Sigmoid colon (tissue), 7 donors: ENCODE measurements around the gene MARS1. TPM values are rescaled to one million over a fixed set of nuclear protein-coding genes. Genes with fewer than 3 reads are reported as not detected.

Experiments used
- DNase-seq: peaks from one replicate; pipeline ENCODE4 v3.0.0-alpha.2; 2019
- H3K27ac ChIP-seq, 4 donors: fragments of 200-600 bp; sonication (generic); one replicate each; pipeline ENCODE4 v1.5.1; 2016 to 2019; ENCODE audit warnings: mild to moderate bottlenecking in 1 of 4
- H3K27me3 ChIP-seq, 3 donors: fragments of 200-600 bp; sonication (generic); one replicate each; pipeline ENCODE4 v1.5.1; 2019; ENCODE audit warnings: mild to moderate bottlenecking in 1 of 3
- H3K36me3 ChIP-seq, 4 donors: fragments of 200-600 bp; sonication (generic); one replicate each; pipeline ENCODE4 v1.5.1; 2016 to 2019
- H3K4me1 ChIP-seq, 4 donors: fragments of 200-600 bp; sonication (generic); one replicate each; pipeline ENCODE4 v1.5.1; 2017 to 2019
- H3K4me3 ChIP-seq, 4 donors: fragments of 200-600 bp; sonication (generic); one replicate each; pipeline ENCODE4 v1.5.1; 2017 to 2019; ENCODE audit warnings: mild to moderate bottlenecking in 2 of 4, moderate library complexity in 1 of 4
- H3K9me3 ChIP-seq, 4 donors: fragments of 200-600 bp in 3 of 4; sonication (generic) in 3 of 4; one replicate each; pipeline versions ENCODE4 v1.5.1 to v1.6.1; 2013 to 2019
- EP300 ChIP-seq, 4 donors: sonication (generic); formaldehyde crosslinking; IDR thresholded peaks; one replicate each; pipeline ENCODE4 v1.6.1; 2017; ENCODE audit warnings: antibody characterized with exemption in 4 of 4
- POLR2A ChIP-seq, 2 donors: fragments of 450-650 bp; IDR thresholded peaks; one replicate each; pipeline ENCODE4 v1.6.1; 2016; ENCODE audit warnings: antibody characterized with exemption in 2 of 2, mild to moderate bottlenecking in 2 of 2, moderate library complexity in 2 of 2
- POLR2AphosphoS5 ChIP-seq, 4 donors: sonication (generic); formaldehyde crosslinking; IDR thresholded peaks; one replicate each; pipeline ENCODE4 v1.6.1; 2017; ENCODE audit warnings: antibody characterized with exemption in 4 of 4
- WGBS, 2 donors: extraction: QIAGEN DNeasy Blood & Tissue Kit; methylation state at CpG; one replicate each; pipeline ENCODE4 v1.1.7; 2013; 5-methylcytosine and 5-hydroxymethylcytosine counted together
- intact Hi-C: fragments of 100-400 bp; cut with DNase I; formaldehyde crosslinking; loops from one replicate; pipeline ENCODE4 v1.15.1; 2023
- polyA plus RNA-seq, 3 donors: library from polyadenylated mRNA; stranded (reverse); fragments of 200-250 nt; gene quantifications; one replicate each; pipeline ENCODE4 v1.2.3, GENCODE V29; 2013
- total RNA-seq, 4 donors: library from RNA; depleted of rRNA; stranded (reverse); fragments of >200 nt; gene quantifications; one replicate each; pipeline ENCODE4 v1.1.0, GENCODE V29; 2016
- TF ChIP-seq, protein P1 (sequence below), 4 experiments: fragments of 450-650 bp in 3 of 4; fragments of 200-600 bp in 1 of 4; IDR thresholded peaks; one replicate each; pipeline ENCODE4 v1.5.1; 2016 to 2019; ENCODE audit warnings: antibody characterized with exemption in 4 of 4, mild to moderate bottlenecking in 3 of 4, moderate library complexity in 2 of 4
- donor health status: healthy with polysubstance abuse.
- donor health status: Bipolar disorder and iron deficiency.
- donor health status: healthy.

MARS1 gene
- total and polyA plus RNA-seq, 7 donors, result 22.9 to 86.2 (median 51.5) TPM

- TF ChIP-seq EP300 (IDR thresholded peaks at IDR 0.05), result no peak
- TF ChIP-seq POLR2AphosphoS5 (IDR thresholded peaks at IDR 0.05), result no peak
- no peak for TF ChIP-seq POLR2A (IDR thresholded peaks at IDR 0.05)
- TF ChIP-seq, protein P1, sequence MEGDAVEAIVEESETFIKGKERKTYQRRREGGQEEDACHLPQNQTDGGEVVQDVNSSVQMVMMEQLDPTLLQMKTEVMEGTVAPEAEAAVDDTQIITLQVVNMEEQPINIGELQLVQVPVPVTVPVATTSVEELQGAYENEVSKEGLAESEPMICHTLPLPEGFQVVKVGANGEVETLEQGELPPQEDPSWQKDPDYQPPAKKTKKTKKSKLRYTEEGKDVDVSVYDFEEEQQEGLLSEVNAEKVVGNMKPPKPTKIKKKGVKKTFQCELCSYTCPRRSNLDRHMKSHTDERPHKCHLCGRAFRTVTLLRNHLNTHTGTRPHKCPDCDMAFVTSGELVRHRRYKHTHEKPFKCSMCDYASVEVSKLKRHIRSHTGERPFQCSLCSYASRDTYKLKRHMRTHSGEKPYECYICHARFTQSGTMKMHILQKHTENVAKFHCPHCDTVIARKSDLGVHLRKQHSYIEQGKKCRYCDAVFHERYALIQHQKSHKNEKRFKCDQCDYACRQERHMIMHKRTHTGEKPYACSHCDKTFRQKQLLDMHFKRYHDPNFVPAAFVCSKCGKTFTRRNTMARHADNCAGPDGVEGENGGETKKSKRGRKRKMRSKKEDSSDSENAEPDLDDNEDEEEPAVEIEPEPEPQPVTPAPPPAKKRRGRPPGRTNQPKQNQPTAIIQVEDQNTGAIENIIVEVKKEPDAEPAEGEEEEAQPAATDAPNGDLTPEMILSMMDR (IDR thresholded peaks at IDR 0.05), result no peak
Observed at GRCh38 chr12:57454566-57455373, 33.1 kb upstream of the MARS1 start, which contains the start of gene INHBE. Gene INHBE, plus strand, starts transcription at chr12:57455307. Its CDS starts 230 bp downstream, at chr12:57455537.

DNA sequence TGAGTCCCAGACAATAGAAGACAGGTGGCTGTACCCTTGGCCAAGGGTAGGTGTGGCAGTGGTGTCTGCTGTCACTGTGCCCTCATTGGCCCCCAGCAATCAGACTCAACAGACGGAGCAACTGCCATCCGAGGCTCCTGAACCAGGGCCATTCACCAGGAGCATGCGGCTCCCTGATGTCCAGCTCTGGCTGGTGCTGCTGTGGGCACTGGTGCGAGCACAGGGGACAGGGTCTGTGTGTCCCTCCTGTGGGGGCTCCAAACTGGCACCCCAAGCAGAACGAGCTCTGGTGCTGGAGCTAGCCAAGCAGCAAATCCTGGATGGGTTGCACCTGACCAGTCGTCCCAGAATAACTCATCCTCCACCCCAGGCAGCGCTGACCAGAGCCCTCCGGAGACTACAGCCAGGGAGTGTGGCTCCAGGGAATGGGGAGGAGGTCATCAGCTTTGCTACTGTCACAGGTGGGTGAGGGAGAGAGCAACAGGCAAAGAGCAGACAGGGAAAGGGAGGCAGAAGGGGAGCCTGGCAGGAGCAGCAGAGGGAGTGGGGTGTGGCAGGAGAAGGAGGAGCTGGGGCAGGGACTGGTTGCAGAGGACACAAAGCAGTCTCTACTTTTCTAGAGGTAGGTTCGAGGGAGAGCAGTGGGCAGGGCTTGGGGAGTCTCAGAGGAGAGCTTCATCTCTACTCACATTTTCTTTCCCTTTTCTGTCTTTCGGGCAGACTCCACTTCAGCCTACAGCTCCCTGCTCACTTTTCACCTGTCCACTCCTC, 32.3 kb upstream of the MARS1 start:
- Histone ChIP-seq H3K36me3 (no peaks in the 10 kb centered on the region), H3K27ac (no peak overlapping the region), H3K27me3 (peaks cover 0 to 10% (median 0%) of the 10 kb centered on the region in 3 donors), H3K9me3 (no peaks in the 10 kb centered on the region), H3K4me3 (no peak overlapping the region), H3K4me1 (peaks cover 4 to 37% (median 20%) of the 10 kb centered on the region in 4 donors)
- intact Hi-C loops, result no loop called here
- DNase-seq, result no peak
- WGBS, 2 donors, result 32 to 59% methylated on average over 10 of the region's 10 CpGs
- TF ChIP-seq POLR2A (IDR thresholded peaks at IDR 0.05), result no peak
- no peak for TF ChIP-seq EP300 (IDR thresholded peaks at IDR 0.05)
- TF ChIP-seq, protein P1 (IDR thresholded peaks at IDR 0.05), result no peak
- no peak for TF ChIP-seq POLR2AphosphoS5 (IDR thresholded peaks at IDR 0.05)

More at GRCh38 chr12:57454566-57455373, 33.1 kb upstream of the MARS1 start, which contains the start of gene INHBE:
- Histone ChIP-seq H3K27me3 (peaks cover 0 to 7% (median 0%) of the 10 kb centered on the region in 3 donors), H3K36me3 (no peaks in the 10 kb centered on the region), H3K9me3 (no peaks in the 10 kb centered on the region), H3K4me3 (no peak within 1 kb of the TSS), H3K4me1 (peaks cover 4 to 29% (median 13%) of the 10 kb centered on the region in 4 donors), H3K27ac (no peak within 1 kb of the TSS)
- intact Hi-C loops, result no loop called here
- WGBS, 2 donors, result 60 to 71% methylated on average over 10 of the region's 10 CpGs
- DNase-seq, result no peak

GRCh38 chr12:57456145-57456700, 31.6 kb upstream of the MARS1 start:
- Histone ChIP-seq H3K4me1 (peaks cover 4 to 42% (median 27%) of the 10 kb centered on the region in 4 donors), H3K4me3 (no peak overlapping the region), H3K27ac (no peak overlapping the region), H3K9me3 (no peaks in the 10 kb centered on the region), H3K36me3 (no peaks in the 10 kb centered on the region), H3K27me3 (peaks cover 0 to 16% (median 0%) of the 10 kb centered on the region in 3 donors)
- DNase-seq, result no peak
- TF ChIP-seq, protein P1 (IDR thresholded peaks at IDR 0.05), result peak in 2 of 4 experiments; percentile 14 to 27
- TF ChIP-seq POLR2AphosphoS5 (IDR thresholded peaks at IDR 0.05), result no peak
- WGBS, 2 donors, result 34 to 40% methylated on average over 15 of the region's 15 CpGs
- intact Hi-C loops, result no loop called here

GRCh38 chr12:57456737-57457490, 31.0 kb upstream of the MARS1 start:
- Histone ChIP-seq H3K9me3 (no peaks in the 10 kb centered on the region), H3K27me3 (peaks cover 0 to 19% (median 0%) of the 10 kb centered on the region in 3 donors), H3K36me3 (no peaks in the 10 kb centered on the region), H3K27ac (no peak overlapping the region), H3K4me1 (peaks cover 4 to 43% (median 33%) of the 10 kb centered on the region in 4 donors), H3K4me3 (no peak overlapping the region)
- DNase-seq, result no peak
- 87 to 91% methylated on average over 6 of the region's 6 CpGs for WGBS, 2 donors
- intact Hi-C loops, result no loop called here
- TF ChIP-seq POLR2AphosphoS5 (IDR thresholded peaks at IDR 0.05) (no peak), POLR2A (IDR thresholded peaks at IDR 0.05) (no peak), EP300 (IDR thresholded peaks at IDR 0.05) (no peak)
- TF ChIP-seq, protein P1 (IDR thresholded peaks at IDR 0.05), result no peak
